GM12891 (cell line): ENCODE measurements around the gene PLBD2.

Experiments
- POLR2A ChIP-seq: IDR thresholded peaks from 2 replicates; pipeline ENCODE4 v1.6.1; 2011; ENCODE audit warnings: low read depth, low read length, control low read depth
- POLR2AphosphoS5 ChIP-seq: IDR thresholded peaks from 2 replicates; pipeline ENCODE4 v1.6.1; 2011; ENCODE audit warnings: low read depth, low read length, control low read depth
- SPI1 ChIP-seq: IDR thresholded peaks from 2 replicates; pipeline ENCODE4 v1.6.1; 2011; ENCODE audit warnings: low read depth, low read length, control low read depth
- TAF1 ChIP-seq: IDR thresholded peaks from 2 replicates; pipeline ENCODE4 v1.6.1; 2011; ENCODE audit warnings: low read depth, low read length, control low read depth

- TF ChIP-seq TAF1 (no peak), POLR2A (no peak), POLR2AphosphoS5 (no peak), SPI1 (no peak)
Measured at GRCh38 chr12:113317122-113317521, 41.3 kb upstream of the PLBD2 start.
